SKM-1 treated with dmso at 0.1 percent for 144 hours (cell line): ENCODE measurements around the gene ARFGAP2.
A peak's percentile ranks its signal among the peaks of the same experiment; 100 is the strongest.
"Not testable (repeated sequence)": the region's sequence is repeated elsewhere in the genome, so short reads cannot be mapped to it uniquely, and the experiment has no call there.

ENCODE experiments used
- DNase-seq: peaks from one replicate; lab custom pipeline; 2025; ENCODE audit not compliant: unreplicated experiment; lab: John Stamatoyannopoulos, UW

The ARFGAP2 gene

DNA sequence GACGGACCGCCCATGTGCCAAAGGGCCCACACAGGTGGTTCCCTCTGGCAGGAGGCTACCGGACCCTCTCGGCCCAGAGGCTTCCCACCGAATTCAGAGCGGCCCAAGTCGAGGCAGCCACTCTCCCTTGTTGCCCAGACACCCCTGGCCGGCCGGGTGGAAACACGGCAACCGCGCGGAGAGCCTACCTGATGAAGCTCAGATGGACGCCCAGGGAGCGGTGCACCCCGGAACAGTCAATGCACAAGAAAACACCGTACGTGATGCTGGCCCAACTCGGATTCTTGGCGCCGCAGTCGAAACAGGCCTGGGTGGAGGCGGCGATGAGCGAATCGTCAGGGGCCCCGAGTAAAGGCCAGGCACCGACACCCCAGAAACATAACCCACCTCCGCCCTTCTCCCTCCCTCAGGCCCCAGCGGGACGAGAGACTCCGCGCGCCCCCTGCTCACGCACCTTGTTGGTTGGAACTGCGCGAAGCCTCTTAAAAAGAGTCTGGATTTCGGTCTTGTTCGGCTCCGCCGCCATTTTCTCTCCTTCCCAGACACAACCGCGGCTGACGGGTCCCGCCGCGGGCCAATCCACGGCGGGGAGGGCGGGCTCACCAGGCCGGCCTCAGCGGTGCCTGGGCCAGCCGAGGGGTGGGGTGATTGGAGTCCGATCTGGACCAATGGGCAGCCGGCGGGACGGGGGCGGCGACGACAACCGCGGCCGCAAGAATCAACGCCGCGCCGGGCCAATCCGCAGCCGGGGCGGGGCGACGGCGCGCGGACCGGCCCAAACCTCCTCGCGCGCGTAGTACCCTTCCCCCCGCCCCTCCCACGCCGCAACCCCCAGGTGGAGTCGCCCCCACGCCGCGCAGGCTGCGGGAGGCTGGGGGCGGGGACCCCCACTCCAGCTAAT, at the start of gene ARFGAP2:
TSS of gene ARFGAP2 (minus strand) at position 552 of the 901 bp plus-strand sequence. CDS start at position 526, 26 bp downstream.
- peak; percentile 92 for DNase-seq

DNA sequence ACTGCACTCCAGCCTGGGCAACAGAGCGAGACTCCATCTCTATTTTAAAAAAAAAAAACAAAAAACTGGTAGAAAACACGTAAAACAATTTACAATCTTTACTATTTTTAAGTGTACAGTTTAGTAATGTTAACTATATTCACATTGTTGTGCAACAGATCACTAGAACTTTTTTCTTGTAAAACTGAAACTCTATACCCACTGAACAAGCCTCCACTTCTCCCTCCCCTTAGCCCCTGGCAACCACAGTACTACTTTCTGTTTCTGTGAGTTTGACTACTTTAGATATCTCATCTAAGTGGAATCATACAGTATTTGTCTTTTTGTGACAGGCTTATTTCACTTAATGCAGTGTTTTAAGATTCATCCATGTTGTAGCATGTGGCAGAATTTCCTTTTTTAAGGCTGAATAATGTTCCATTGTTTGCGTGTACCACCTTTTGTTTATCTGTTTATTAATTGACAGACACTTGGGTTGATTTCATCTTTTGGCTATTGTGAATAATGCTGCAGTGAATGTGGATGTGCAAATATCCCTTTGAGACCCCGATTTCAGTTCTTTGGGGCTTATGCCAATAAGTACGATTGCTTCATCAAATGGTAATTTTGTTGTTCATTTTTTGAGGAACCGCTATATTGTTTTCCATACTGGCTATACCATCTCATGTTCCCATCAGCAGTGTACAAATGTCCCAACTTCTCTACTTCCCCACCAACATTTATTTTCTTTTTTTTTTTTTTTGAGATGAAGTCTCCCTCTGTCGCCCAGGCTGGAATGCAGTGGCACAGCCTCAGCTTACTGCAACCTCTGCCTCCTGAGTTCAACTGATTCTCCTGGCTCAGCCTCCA, 49.1 kb upstream of the ARFGAP2 start:
- DNase-seq: no peak

DNA sequence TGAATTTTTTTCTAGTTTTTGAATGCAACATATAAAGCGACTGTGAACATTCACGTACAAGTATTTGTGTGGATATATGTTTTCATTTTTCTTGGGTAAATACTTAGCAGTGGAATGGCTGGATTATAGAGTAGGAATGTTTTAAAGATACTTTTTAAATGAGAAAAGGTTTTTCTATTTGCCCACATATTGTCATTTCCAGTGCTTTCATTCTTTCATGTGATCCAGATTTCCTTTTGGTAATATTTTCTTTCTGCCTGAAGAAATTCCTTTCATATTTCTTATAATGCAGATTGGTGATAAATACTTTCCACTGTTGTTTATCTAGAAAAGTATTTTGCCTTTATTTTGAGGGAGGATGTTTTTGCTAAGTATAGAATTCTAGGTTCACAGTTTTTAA, 46.0 kb upstream of the ARFGAP2 start:
- no peak for DNase-seq

DNA sequence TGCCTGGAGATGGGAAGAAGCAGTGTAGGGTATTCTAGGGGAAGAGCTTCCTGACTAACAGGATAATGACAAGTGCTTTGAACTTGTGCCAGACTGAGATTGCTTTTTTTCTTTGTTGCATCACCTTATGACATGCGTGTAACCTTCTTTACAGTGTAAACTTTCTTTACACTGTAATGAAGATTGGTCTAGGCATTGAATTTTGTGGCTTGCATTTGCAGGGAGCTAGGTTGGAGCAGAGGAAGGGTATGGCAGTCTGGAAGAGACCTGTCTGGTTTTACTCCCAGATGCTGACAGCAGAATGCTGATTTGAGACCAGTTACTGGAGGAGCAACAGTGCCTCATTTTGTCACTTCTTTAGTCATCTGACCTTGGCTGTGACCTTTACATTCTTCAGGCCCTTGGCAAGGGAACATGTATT, 43.7 kb upstream of the ARFGAP2 start:
- no peak for DNase-seq

DNA sequence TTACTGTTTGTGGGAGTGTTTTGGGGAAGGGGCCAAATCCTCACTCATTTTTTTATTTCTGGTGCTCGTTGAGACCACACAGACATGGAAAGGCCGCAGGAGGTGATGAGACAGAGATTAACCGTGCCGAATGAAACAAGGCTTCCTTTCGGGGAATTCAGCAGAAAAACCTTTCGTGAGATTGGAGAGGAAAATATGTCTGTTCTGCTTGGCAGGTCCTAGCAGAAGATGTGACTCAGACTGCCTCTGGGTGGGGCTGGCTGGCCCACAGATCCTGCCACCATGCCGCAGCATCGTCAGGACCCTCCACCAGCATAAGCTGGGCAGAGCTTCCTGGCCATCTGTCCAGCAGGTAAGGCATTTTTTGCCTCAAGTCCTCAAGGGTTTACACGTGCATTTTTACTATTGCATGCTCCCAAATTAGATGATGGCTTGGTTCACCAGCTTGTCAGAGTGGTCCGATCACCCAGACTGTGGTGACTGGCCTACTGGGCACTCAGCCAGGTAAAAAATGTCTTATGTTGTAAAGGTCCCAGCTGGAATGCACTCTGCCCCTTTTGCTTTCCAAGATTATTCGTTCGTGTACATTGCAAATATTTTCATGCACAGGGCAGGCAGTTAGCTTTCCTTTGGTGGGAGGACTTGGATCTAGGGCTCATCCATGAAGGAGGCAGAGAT, 39.6 kb upstream of the ARFGAP2 start:
- DNase-seq: no peak

DNA sequence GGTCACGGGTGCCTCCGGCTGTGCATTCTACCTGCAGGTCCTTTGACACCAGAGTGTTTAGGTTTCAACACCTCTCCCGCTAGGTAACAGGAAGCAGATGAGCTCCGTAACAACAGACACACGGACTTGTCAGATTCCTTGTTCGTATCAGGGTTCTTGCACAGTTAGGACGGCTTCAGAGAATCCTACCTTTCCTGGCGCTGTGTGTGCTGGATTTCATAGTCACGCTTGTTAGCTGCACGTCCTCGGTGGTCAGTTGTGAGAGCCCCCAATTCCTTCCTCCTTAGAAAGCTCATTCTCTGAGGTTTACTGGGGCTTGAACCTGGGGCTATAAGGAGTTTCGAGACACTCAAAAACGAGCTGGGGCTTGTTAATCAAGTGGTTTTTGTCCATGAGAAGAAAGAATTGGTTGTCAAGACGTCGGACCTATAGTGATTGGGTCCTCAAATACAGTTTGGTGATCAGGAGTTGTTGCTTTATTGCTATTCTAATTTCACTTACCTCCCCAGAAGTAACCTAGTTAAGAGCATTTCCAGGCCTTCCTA, 38.8 kb upstream of the ARFGAP2 start:
- DNase-seq: no peak

DNA sequence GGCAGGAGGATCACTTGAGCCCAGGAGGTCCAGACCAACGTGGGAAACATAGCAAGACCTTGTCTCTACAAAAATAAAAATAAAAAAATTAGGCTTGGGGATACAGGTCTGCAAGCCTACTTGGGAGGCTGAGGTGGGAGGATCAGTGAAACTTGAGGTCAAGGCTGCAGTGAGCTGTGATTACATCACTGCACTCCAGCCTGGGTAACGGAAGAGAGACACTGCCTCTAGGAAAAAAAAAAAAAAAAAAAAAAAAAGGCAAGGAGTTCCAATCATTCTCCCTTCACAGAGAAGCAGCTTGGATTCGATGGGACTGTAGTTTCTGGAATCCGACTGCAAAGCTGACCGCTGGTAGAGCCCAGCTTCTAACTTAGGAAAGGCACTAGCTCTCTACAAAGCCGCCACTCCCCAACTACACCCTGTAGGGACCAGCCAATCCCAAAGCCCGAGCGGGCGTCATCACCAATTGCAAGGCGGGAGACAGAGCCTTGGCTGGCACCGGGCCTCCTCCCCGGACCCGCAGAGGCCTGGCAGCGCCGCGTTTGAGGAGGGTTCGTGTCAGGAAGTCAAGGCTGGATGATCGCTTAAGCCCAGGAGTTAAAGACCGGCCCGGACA, 37.4 kb upstream of the ARFGAP2 start:
- peak; percentile 82 for DNase-seq

DNA sequence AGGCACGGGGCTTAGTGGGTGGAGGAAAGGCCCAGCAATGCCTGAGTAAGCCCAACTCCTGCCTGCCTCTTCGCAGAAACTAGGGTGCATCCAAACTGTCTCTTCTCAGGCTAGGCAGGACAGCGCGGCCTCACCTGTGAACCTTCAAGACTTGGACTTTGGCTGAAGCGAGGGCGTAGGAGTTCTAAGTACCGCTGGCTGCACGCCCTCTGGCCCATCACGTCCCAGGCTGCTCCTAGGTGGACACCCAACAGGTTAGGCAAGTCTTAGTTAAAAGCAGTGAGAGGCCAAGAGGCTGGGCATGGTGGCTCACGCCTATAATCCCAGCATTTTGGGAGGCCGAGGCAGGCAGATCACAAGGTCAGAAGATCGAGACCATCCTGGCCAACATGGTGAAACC, 36.3 kb upstream of the ARFGAP2 start:
- no peak for DNase-seq

DNA sequence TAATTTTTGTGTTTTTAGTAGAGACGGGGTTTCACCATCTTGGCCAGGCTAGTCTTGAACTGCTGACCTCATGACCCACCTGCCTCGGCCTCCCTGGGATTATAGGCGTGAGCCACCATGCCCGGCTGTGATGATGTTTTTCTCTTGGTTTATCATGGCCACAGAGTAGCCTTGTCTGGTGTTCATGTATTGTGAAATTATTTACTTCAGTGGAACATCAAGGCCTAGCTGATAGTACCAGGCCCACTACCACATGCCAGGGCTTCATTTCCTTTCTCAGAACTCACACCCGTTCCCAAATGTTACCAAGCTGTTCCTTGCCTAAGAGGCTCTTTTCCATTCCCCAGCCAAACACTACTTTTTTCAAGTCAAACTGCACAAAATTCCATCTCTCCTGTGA, 31.9 kb upstream of the ARFGAP2 start:
- no peak for DNase-seq

DNA sequence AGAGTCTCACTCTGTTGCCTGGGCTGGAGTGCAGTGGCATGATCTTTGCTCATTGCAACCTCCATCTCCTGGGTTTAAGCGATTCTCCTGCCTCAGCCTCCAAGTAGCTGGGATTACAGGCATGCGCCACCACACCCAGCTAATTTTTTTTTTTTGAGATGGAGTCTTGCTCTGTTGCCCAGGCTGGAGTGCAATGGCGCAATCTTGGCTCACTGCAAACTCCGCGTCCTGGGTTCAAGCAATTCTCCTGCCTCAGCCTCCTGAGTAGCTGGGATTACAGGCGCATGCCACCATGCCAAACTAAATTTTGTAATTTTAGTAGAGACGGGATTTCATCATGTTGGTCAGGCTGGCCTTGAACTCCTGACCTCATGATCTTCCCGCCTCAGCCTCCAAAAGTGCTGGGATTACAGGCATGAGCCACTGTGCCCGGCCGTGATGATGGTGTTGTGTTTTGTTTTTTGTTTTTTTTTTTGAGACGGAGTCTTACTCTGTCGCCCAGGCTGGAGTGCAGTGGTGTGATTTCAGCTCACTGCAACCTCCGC, 31.4 kb upstream of the ARFGAP2 start:
- not testable (repeated sequence) for DNase-seq

DNA sequence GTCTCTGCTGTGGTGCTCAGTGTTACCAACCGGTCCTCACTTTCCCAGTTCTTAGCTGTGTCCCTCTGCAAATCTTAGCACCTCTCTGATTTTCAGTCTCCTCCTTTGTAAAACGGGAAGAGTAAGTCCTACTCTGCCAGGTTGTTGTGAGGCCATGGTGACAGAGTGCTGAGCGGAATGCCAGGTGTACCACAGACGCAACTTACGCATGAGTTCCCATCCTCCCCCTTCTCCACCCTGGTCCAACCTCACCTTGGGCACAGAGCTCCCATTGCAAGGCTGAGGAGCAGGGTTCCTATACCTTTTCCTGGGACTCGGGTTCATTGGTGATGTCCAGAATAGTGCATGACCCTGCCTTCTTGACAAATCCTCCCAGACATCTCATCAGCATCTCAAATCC, 30.8 kb upstream of the ARFGAP2 start:
- DNase-seq: no peak

DNA sequence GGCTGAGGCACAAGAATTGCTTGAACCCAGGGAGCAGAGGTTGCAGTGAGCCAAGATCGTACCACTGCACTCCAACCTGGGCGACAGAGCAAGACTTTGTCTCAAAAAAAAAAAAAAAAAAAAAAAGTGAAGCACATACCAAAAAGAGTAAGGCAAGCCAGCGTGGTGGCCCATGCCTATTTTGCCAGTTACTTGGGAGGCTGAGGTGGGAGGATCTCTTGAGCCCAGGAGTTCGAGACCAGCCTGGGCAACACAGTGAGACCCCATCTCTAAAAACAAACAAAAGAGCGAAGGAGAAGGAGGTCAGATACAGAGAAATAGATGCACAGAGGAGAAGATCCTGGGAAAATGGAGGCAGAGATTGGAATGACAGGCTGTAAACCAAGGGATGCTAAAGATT, 29.9 kb upstream of the ARFGAP2 start:
- not testable (repeated sequence) for DNase-seq

DNA sequence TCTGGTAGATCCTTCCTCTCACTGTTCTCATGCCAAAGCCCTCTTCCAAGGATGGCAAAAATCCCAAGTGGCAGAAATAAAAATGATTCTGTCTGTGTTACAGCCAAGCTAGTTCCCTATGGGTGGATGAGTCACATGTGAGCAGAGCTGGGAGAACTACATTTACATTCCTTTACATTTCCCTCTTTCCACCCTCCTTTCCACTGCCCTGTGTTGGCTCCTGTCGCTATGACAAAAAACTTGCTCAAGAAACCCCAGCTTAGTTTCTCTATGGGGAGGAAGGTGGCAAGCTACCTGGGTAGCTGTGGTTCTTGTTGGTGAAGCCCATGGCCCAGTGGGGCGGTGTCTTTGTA, 27.9 kb upstream of the ARFGAP2 start:
- DNase-seq: no peak

DNA sequence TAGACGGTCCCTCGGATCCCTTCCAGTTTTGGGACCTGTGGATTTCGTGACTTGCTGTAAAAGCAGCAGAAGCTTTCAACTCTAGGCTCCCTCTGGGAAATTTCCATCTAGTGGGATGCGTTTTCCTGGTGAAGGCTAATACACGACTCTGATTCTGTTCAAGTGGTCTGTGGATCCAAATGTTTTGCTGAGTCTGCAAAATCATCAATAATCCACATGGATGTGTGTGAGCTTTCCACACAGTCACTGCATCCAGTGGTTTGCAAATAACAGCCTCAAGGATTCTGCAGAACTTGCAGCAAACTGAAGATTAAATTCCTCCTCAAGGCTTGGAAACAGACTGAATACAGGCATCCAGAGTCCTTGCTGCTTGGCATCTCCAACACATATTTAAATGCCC, 25.9 kb upstream of the ARFGAP2 start:
- no peak for DNase-seq

DNA sequence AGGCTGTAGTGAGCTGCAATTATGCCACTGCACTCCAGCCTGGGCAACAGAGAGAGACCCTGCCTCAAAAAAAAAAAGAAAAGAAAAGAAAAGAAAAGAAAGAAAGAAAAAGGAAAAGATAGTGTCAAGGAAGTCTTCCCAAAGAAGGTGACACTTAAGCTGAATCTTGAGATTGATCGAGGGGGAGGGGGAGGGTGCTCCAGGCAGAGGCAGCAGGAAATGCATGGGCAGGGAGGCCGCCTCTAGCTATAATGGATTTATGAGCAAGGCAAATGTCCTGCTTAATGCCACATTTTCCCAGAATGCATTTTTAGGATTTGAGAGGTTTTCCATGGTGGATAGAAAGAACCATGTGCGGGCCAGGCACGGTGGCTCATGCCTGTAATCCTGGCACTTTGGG, 24.3 kb upstream of the ARFGAP2 start:
- DNase-seq: no peak

DNA sequence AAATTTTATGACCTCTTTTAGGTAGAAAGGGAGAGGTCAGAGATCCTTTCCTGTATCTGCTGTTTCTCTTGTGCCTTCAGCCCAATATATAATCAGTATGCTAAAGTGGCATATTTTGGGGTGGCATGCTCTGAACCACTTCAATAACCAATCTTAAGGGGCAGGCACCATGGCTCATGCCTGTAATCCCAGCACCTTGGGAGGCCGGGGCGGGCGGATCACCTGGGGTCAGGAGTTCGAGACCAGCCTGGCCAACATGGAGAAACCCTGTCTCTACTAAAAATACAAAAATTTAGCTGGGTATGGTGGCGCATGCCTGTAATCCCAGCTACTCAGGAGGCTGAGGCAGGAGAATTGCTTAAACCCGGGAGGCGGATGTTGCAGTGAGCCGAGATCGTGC, 21.5 kb upstream of the ARFGAP2 start:
- DNase-seq: not testable (repeated sequence)

DNA sequence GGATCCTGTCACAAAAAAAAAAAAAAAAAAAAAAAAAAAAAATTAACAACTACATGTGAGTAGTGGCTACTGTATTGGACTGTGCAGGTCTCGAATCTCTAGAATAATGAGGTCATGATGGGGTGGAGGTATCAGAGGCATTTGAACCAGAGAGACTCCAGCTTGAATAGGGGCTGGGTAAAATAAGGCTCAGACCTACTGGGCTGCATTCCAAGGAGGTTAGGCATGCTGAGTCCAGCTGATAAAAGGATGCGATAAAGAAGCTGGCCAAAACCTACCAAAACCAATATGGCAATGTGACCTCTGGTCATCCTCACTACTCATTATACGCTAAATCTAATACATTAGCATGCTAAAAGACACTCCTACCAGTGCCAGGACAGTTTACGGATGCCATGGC, 15.4 kb upstream of the ARFGAP2 start:
- DNase-seq: no peak

DNA sequence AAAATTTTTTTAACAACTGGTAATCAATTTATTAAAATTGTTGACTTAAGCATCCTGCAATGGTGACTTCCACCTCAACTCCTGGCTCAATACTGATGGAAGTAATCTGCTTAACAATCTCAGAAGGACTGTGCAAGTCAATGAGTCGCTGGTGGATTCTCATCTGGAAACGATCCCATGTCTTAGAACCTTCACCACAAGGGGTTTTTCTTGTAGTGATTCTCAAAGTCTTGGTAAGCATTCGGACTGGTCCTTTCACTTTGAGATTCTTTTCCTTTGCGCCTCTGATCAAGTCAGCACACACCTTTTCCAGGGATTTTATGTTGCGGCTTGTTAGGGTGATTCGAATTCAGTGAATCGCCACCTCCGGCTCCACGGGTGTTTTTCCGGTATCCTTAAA, 14.5 kb upstream of the ARFGAP2 start:
- not testable (repeated sequence) for DNase-seq

DNA sequence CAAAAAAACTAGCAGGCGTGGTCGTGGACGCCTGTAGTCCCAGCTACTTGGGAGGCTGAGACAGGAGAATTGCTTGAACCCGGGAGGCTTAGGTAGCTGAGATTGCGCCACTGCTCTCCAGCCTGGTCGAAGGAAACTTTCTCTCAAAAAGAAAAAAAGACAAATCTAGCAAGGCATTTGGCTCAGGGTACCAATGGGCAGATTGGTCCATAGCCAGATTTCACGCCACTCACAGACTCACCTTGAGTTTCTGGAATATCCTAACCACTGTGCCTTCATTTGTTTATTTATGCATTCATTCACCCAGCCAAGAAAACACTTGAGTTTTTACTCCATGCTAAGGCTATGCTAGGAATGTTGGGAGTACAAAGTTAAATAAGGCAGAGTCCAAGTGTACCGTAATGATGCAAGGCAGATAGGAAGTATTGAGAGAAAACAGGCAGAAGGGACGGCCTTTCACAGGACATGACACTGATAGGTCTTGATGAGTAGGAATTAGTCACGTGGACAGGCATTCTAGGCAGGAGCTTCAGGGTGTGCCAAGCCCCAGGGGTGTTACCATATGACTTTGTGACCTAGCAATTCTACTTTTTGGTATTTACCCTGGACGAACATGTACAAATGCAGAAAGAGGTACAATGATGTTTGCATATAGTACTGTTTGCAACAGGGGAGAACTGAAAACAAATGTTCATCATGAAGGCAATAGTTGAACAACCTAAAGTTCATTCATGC, 12.6 kb upstream of the ARFGAP2 start:
- DNase-seq: no peak

DNA sequence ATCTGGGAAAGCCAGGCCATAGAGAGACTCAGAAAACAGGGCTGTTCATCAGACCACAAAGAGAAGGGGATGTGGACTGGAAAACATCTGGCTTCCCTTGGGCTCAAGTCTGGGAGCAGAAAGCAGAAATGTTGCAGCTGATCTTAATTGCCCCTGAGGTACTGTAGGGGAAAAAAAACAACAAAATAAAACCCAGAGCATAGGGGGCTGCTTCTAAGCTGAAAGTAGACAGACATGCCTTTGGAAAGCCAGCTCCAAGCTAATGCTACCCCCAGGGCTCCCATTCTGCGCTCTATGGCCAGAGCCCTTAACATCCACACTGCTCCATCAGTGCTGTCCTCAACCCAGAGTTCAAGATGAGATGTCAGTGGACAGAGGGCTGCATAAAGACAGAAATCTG, 11.6 kb upstream of the ARFGAP2 start:
- DNase-seq: no peak
